Thyroid gland (tissue), 4 donors: ENCODE data around the gene GDAP1L1. TPM values are rescaled to one million over a fixed set of nuclear protein-coding genes. Genes with fewer than 3 reads are reported as not detected.

Source experiments
- DNase-seq, 2 donors: peaks; one replicate each; pipeline ENCODE4 v3.0.0-alpha.2; 2019
- H3K27ac ChIP-seq, 3 donors: fragments of 200-600 bp; sonication (generic); 1 replicate in 2 of 3; 2 replicates in 1 of 3; pipeline ENCODE4 v1.5.1; 2016 to 2019; ENCODE audit warnings: mild to moderate bottlenecking in 1 of 3, moderate library complexity in 1 of 3
- H3K27me3 ChIP-seq: fragments of 200-600 bp; sonication (generic); one replicate; pipeline ENCODE4 v1.5.1; 2019
- H3K36me3 ChIP-seq, 2 donors: fragments of 200-600 bp; sonication (generic); one replicate each; pipeline ENCODE4 v1.5.1; 2016 to 2019
- H3K4me1 ChIP-seq, 2 donors: fragments of 200-600 bp; sonication (generic); one replicate each; pipeline ENCODE4 v1.5.1; 2017 to 2019
- H3K4me3 ChIP-seq, 3 donors: fragments of 200-600 bp; sonication (generic); replicated peaks in 1 of 3; 1 replicate in 2 of 3; 2 replicates in 1 of 3; pipeline ENCODE4 v1.5.1; 2016; ENCODE audit warnings: mild to moderate bottlenecking in 1 of 3
- H3K9me3 ChIP-seq: fragments of 200-600 bp; sonication (generic); one replicate; pipeline ENCODE4 v1.5.1; 2017
- POLR2A ChIP-seq, 2 donors: fragments of 450-650 bp; IDR thresholded peaks; one replicate each; pipeline ENCODE4 v1.6.1; 2017; ENCODE audit warnings: antibody characterized with exemption in 2 of 2, mild to moderate bottlenecking in 2 of 2, moderate library complexity in 1 of 2
- WGBS, 2 donors: methylation state at CpG; one replicate each; pipeline ENCODE4 v1.1.5; 2017; 5-methylcytosine and 5-hydroxymethylcytosine counted together
- intact Hi-C: fragments of 100-400 bp; cut with DNase I; formaldehyde crosslinking; loops from one replicate; pipeline ENCODE4 v1.15.1; 2023
- total RNA-seq, 4 donors: library from RNA; depleted of rRNA; stranded (reverse); fragments of >200 nt; gene quantifications; one replicate each; pipeline ENCODE4 v1.2.3, GENCODE V29; 2016
- TF ChIP-seq, protein P1 (sequence below), 6 experiments: fragments of 200-600 bp in 3 of 6; fragments of 450-650 bp in 3 of 6; sonication (generic) in 3 of 6; IDR thresholded peaks; one replicate each; pipeline ENCODE4 v1.5.1; 2016 to 2019; ENCODE audit warnings: antibody characterized with exemption in 6 of 6, mild to moderate bottlenecking in 2 of 6, inconsistent platforms in 1 of 6, moderate library complexity in 1 of 6

The GDAP1L1 gene
- total RNA-seq, 4 donors from 2014 or later = 0.29 TPM; not detected in 3

DNA sequence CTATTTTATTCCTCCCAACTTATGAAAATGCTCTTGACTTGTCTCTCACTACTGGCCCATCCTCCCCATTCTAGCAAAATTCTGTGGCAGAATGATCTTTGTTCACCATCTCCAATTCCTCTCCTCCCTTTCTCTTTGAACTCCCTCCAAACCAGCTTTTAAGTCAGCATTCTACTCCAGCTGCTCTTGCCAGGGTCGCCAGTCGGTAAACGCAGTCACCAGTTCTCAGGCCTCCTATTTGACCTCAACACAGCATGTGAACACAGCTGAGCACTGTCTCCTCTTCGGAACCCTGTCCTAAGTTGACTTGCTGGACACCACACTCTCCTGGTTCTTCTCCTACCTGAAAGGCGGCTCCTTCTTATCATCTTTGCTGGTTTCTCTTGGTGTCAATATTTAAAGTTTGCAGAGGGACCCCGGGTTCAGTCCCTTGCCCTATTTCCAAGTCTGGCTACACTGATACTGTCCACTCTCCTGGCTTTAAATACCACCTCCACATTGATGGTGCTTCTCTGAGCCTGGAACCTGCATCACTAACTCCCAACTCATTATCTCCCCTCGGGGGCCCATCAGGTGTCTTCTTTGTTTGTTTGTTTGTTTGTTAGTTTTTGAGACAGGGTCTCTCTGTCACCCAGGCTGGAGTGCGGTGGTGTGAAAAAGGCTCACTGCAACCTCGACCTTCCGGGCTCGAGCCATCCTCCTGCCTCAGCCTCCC, 27.4 kb downstream of the GDAP1L1 start:
- H3K36me3 ChIP-seq = peaks cover 0 to 5% of the 10 kb centered on the region in 2 donors
- no peak overlapping the region for H3K4me3 ChIP-seq
- WGBS, 2 donors = 84 to 85% methylated on average over 11 of the region's 11 CpGs
- DNase-seq = no peak
- no peaks in the 10 kb centered on the region for H3K9me3 ChIP-seq
- no peaks in the 10 kb centered on the region for H3K27me3 ChIP-seq
- intact Hi-C loops = no loop called here
- no peak for TF ChIP-seq POLR2A (IDR thresholded peaks at IDR 0.05)
- TF ChIP-seq, protein P1, sequence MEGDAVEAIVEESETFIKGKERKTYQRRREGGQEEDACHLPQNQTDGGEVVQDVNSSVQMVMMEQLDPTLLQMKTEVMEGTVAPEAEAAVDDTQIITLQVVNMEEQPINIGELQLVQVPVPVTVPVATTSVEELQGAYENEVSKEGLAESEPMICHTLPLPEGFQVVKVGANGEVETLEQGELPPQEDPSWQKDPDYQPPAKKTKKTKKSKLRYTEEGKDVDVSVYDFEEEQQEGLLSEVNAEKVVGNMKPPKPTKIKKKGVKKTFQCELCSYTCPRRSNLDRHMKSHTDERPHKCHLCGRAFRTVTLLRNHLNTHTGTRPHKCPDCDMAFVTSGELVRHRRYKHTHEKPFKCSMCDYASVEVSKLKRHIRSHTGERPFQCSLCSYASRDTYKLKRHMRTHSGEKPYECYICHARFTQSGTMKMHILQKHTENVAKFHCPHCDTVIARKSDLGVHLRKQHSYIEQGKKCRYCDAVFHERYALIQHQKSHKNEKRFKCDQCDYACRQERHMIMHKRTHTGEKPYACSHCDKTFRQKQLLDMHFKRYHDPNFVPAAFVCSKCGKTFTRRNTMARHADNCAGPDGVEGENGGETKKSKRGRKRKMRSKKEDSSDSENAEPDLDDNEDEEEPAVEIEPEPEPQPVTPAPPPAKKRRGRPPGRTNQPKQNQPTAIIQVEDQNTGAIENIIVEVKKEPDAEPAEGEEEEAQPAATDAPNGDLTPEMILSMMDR (IDR thresholded peaks at IDR 0.05) = no peak
- no peak overlapping the region for H3K27ac ChIP-seq
- H3K4me1 ChIP-seq = no peaks in the 10 kb centered on the region

- H3K27ac ChIP-seq = no peak overlapping the region
- intact Hi-C loops = no loop called here
- TF ChIP-seq POLR2A (IDR thresholded peaks at IDR 0.05) = no peak
- TF ChIP-seq, protein P1 (IDR thresholded peaks at IDR 0.05) = no peak
- no peaks in the 10 kb centered on the region for H3K9me3 ChIP-seq
- no peaks in the 10 kb centered on the region for H3K4me1 ChIP-seq
- H3K4me3 ChIP-seq = no peak overlapping the region
- no peaks in the 10 kb centered on the region for H3K27me3 ChIP-seq
- 88 to 90% methylated on average over 11 of the region's 11 CpGs for WGBS, 2 donors
- DNase-seq = no peak
- H3K36me3 ChIP-seq = no peaks in the 10 kb centered on the region
Observed at GRCh38 chr20:44279228-44279627, 32.1 kb downstream of the GDAP1L1 start.

DNA sequence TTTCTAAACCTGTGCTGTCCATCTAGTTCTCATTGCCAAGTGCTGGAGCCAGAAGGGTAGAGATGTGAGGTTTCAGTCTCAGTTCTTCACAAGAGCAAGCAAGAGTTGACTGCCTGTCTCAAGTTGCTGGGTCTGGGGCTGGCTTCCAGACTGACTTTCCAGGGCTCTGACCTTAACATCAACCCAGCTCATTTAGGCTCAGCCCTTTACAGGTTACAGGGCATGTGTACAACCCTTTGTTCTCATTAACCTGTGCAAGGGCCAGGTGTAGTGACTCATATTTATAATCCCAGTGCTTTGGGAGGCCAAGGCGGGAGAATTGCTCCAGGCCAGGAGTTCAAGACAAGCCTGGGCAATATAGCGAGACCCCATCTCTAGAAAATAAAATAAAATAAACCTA, 33.3 kb downstream of the GDAP1L1 start:
- no peak for DNase-seq
- Histone ChIP-seq H3K9me3 (no peaks in the 10 kb centered on the region), H3K36me3 (no peaks in the 10 kb centered on the region), H3K4me3 (no peak overlapping the region), H3K27me3 (no peaks in the 10 kb centered on the region), H3K27ac (no peak overlapping the region), H3K4me1 (no peaks in the 10 kb centered on the region)
- TF ChIP-seq POLR2A (IDR thresholded peaks at IDR 0.05) = no peak
- TF ChIP-seq, protein P1 (IDR thresholded peaks at IDR 0.05) = no peak
- intact Hi-C loops = no loop called here
- 97 to 98% methylated on average over 2 of the region's 2 CpGs for WGBS, 2 donors

- no peak overlapping the region for H3K27ac ChIP-seq
- peaks cover 0 to 2% of the 10 kb centered on the region in 2 donors for H3K4me1 ChIP-seq
- DNase-seq = no peak
- intact Hi-C loops = no loop called here
- TF ChIP-seq, protein P1 (IDR thresholded peaks at IDR 0.05) = no peak
- no peak for TF ChIP-seq POLR2A (IDR thresholded peaks at IDR 0.05)
- H3K27me3 ChIP-seq = no peaks in the 10 kb centered on the region
- H3K4me3 ChIP-seq = no peak overlapping the region
- no peaks in the 10 kb centered on the region for H3K36me3 ChIP-seq
- no peaks in the 10 kb centered on the region for H3K9me3 ChIP-seq
- 77 to 87% methylated on average over 3 of the region's 3 CpGs for WGBS, 2 donors
Observed at GRCh38 chr20:44282192-44282591, 35.1 kb downstream of the GDAP1L1 start.

DNA sequence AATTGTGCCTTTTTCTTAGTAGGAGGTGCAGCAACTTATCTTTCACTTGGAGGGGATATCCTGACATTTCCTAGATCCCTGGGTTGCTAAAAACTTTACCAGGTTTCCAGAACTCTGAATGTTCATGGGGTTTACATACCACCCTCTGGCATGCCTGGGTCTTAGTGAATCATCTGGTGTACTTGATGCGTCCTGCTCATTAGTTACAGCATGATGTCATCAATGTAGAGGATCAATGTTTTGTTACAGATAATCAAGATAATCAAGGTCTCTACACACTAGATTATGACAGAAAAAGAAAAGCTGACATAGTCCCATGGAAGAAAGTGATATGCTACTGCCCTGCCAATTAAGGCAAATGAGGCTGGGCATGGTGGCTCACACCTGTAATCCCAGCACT, 36.9 kb downstream of the GDAP1L1 start:
- Histone ChIP-seq H3K27me3 (no peaks in the 10 kb centered on the region), H3K4me1 (peaks cover 0 to 7% of the 10 kb centered on the region in 2 donors), H3K36me3 (no peaks in the 10 kb centered on the region), H3K9me3 (no peaks in the 10 kb centered on the region), H3K4me3 (no peak overlapping the region), H3K27ac (no peak overlapping the region)
- WGBS, 2 donors = 92 to 100% methylated on average over 1 of the region's 1 CpG
- intact Hi-C loops = no loop called here
- no peak for DNase-seq
- TF ChIP-seq POLR2A (IDR thresholded peaks at IDR 0.05) = no peak
- TF ChIP-seq, protein P1 (IDR thresholded peaks at IDR 0.05) = no peak
